ENCODE results near the gene ADPRM. TPM values are rescaled to one million over a fixed set of nuclear protein-coding genes. Genes with fewer than 3 reads are reported as not detected.
"Not testable (repeated sequence)": the region's sequence is repeated elsewhere in the genome, so short reads cannot be mapped to it uniquely, and the experiment has no call there.

The ADPRM gene
- total RNA-seq, 4 donors from 2014 or later = 5.8 to 12.2 (median 8.5) TPM

- peak; percentile 94 for DNase-seq (ENCODE audit: extremely low spot score)
- Histone ChIP-seq H3K9me3 (no peaks in the 10 kb centered on the region), H3K27ac (replicated peaks in 1 of 4) (peak within 1 kb of the TSS; percentile 95 to 96 (median 95)), H3K4me1 (peaks cover 2 to 23% (median 20%) of the 10 kb centered on the region in 4 donors), H3K4me3 (peak within 1 kb of the TSS; percentile 74 to 82 (median 78)), H3K27me3 (no peaks in the 10 kb centered on the region), H3K36me3 (peaks cover 4 to 30% (median 10%) of the 10 kb centered on the region in 4 donors)
- 6% methylated on average over 23 of the region's 79 CpGs for WGBS
- intact Hi-C loops (cut with DNase I) = loop anchor here (5.0 to 10.0 kb wide), 2 partner anchors 85 to 578 kb away; no protein-coding TSS in a partner anchor
- TF ChIP-seq POLR2AphosphoS5 (IDR thresholded peaks at IDR 0.05) = peak; percentile 82 to 86
- TF ChIP-seq, protein P1, sequence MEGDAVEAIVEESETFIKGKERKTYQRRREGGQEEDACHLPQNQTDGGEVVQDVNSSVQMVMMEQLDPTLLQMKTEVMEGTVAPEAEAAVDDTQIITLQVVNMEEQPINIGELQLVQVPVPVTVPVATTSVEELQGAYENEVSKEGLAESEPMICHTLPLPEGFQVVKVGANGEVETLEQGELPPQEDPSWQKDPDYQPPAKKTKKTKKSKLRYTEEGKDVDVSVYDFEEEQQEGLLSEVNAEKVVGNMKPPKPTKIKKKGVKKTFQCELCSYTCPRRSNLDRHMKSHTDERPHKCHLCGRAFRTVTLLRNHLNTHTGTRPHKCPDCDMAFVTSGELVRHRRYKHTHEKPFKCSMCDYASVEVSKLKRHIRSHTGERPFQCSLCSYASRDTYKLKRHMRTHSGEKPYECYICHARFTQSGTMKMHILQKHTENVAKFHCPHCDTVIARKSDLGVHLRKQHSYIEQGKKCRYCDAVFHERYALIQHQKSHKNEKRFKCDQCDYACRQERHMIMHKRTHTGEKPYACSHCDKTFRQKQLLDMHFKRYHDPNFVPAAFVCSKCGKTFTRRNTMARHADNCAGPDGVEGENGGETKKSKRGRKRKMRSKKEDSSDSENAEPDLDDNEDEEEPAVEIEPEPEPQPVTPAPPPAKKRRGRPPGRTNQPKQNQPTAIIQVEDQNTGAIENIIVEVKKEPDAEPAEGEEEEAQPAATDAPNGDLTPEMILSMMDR (IDR thresholded peaks at IDR 0.05) = no peak
- TF ChIP-seq POLR2A (IDR thresholded peaks at IDR 0.05; ENCODE audit: low read depth) = peak; percentile 26
- TF ChIP-seq EP300 (IDR thresholded peaks at IDR 0.05) = no peak
Measured at GRCh38 chr17:10729334-10730193, 32.2 kb downstream of the ADPRM start, which contains the start of gene TMEM220. TMEM220 (minus strand) TSS chr17:10730023; CDS start chr17:10729851, 172 bp downstream.

DNA sequence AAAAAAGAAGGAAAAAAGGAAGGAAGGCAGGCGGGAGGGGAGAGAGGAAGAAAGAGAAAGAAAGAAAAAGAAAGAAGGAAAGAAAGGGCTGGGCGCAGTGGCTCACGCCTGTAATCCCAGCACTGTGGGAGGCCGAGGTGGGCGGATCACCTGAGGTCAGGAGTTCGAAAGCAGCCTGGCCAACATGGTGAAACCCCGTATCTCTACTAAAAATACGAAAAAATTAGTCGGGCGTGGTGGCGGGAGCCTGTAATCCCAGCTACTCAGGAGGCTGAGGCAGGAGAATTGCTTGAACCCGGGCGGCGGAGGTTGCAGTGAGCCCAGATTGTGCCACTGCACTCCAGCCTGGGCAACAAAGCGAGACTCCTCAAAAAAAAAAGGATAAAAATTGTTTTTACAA is 32.9 kb downstream of the ADPRM start:
- peak; percentile 29 for DNase-seq (ENCODE audit: extremely low spot score)

DNA sequence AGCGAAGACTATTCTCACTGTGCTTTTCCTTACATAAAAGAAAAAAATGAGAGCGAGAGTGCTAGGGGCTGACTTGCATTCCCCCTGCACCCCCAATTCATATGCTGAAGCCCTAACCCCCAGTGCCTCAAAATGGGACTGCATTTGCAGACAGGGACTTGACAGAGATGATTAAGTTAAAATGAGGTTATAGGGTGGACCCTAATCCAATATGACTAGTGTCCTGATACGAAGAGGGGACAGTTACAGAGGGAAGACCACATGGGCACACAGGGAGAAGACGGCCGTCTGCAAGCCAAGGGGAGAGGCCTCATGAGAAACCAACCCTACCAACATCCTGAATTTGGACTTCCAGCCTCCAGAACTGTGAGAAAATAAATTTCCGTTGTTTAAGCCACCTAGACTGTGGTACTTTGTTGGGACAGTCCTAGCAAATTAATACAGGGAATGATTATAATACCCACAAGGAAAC is 34.0 kb downstream of the ADPRM start:
- Histone ChIP-seq H3K9me3 (no peaks in the 10 kb centered on the region), H3K27ac (replicated peaks in 1 of 4) (peak overlapping the region in 1 of 4 donors; percentile 95), H3K36me3 (peaks cover 0 to 11% (median 2%) of the 10 kb centered on the region in 4 donors), H3K4me3 (no peak overlapping the region), H3K27me3 (no peaks in the 10 kb centered on the region), H3K4me1 (peaks cover 2 to 23% (median 20%) of the 10 kb centered on the region in 4 donors)
- intact Hi-C loops (cut with DNase I) = no loop called here
- 96% methylated on average over 6 of the region's 6 CpGs for whole genome bisulfite sequencing
- TF ChIP-seq, protein P1 (IDR thresholded peaks at IDR 0.05) = no peak
- TF ChIP-seq EP300 (IDR thresholded peaks at IDR 0.05) (no peak), POLR2AphosphoS5 (IDR thresholded peaks at IDR 0.05) (no peak), POLR2A (IDR thresholded peaks at IDR 0.05; ENCODE audit: low read depth) (no peak)
- DNase-seq (ENCODE audit: extremely low spot score) = no peak

More for the DNA sequence above, 32.9 kb downstream of the ADPRM start:
- H3K9me3 ChIP-seq; H3K27me3 ChIP-seq; intact Hi-C loops (cut with DNase I): not testable (repeated sequence)
- peaks cover 4 to 23% (median 7%) of the 10 kb centered on the region in 4 donors for H3K36me3 ChIP-seq
- H3K4me3 ChIP-seq = peak overlapping the region; percentile 74 to 82 (median 78)
- 15% methylated on average over 15 of the region's 15 CpGs for WGBS
- H3K4me1 ChIP-seq = peaks cover 2 to 23% (median 20%) of the 10 kb centered on the region in 4 donors
- H3K27ac ChIP-seq (replicated peaks in 1 of 4) = peak overlapping the region; percentile 95 to 96 (median 95)

DNA sequence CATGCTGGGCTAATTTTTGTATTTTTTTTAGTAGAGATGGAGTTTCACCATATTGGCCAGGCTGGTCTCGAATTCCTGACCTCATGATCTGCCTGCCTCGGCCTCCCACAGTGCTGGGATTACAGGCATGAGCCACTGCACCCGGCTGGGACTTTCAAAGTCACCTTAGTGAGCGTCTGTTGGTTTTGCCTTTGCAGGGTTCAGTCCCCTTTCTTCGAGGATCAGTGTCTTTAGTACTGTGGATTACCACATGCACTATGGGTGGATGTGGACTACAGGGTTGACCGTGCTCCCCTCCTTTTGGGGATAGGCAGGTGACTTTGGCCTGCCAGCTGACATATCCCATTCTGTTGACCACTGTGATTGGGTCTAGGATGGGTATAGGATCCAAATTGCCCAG is 34.7 kb downstream of the ADPRM start:
- H3K9me3 ChIP-seq; H3K4me3 ChIP-seq; H3K27ac ChIP-seq (replicated peaks in 1 of 4); H3K27me3 ChIP-seq; intact Hi-C loops (cut with DNase I); H3K36me3 ChIP-seq; DNase-seq (ENCODE audit: extremely low spot score): not testable (repeated sequence)
- peaks cover 2 to 24% (median 21%) of the 10 kb centered on the region in 4 donors for H3K4me1 ChIP-seq
- 92% methylated on average over 5 of the region's 6 CpGs for WGBS

DNA sequence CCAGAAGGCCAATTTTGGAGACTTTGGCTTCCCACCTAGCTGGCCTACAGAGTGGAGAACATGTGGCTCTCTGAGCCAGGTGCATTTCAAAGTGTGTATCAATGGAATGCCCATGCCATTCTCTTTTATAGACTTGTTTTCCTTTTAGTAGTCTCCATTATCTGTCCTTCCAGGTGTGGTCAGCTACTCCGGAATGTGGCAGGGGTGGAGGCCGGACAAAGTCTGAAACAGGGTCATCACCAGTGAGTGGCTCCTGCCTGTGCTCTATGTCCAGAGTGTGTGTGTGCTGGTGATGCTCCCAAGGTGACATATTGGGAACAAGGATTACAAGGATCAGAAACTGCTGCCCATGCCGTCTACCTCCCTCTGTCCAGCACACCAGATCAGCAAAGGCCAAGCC is 36.3 kb downstream of the ADPRM start:
- intact Hi-C loops (cut with DNase I) = no loop called here
- Histone ChIP-seq H3K4me1 (peaks cover 6 to 26% (median 23%) of the 10 kb centered on the region in 4 donors), H3K9me3 (no peaks in the 10 kb centered on the region), H3K27me3 (no peaks in the 10 kb centered on the region), H3K27ac (replicated peaks in 1 of 4) (no peak overlapping the region), H3K4me3 (no peak overlapping the region), H3K36me3 (no peaks in the 10 kb centered on the region)
- TF ChIP-seq POLR2A (IDR thresholded peaks at IDR 0.05; ENCODE audit: low read depth) (no peak), POLR2AphosphoS5 (IDR thresholded peaks at IDR 0.05) (no peak), EP300 (IDR thresholded peaks at IDR 0.05) (no peak)
- TF ChIP-seq, protein P1 (IDR thresholded peaks at IDR 0.05) = no peak
- 92% methylated on average over 3 of the region's 3 CpGs for WGBS
- no peak for DNase-seq (ENCODE audit: extremely low spot score)

Data from esophagus muscularis mucosa (tissue), 4 donors.